Measurements from ENCODE around the gene ABCA13. TPM values are rescaled to one million over a fixed set of nuclear protein-coding genes. Genes with fewer than 3 reads are reported as not detected.
A peak's percentile ranks its signal among the peaks of the same experiment; 100 is the strongest.

The ABCA13 gene
- total and polyA plus RNA-seq, 2 of the 4 experiments (the other 2 are of a cell fraction): under 0.01 to 0.07 TPM

GRCh38 chr7:48245751-48246472 is 74.7 kb downstream of the ABCA13 start:
- no CpG with 5 or more reads among the region's 9 CpGs for WGBS, 2 experiments (ENCODE audit: extremely low coverage in 2 of 2, insufficient read length in 1 of 2)
- no peak overlapping the region for H2AFZ ChIP-seq (replicated peaks; ENCODE audit: low read length, poor library complexity)
- H4K91ac ChIP-seq (ENCODE audit: insufficient read depth, low read depth, low read length): no peak overlapping the region
- no peak overlapping the region for H2AK9ac ChIP-seq (replicated peaks; ENCODE audit: low read depth, low read length, poor library complexity)
- ChIA-PET POLR2A (ENCODE audit: unreplicated experiment) (no interaction called here), CTCF (no interaction called here)
- no peak overlapping the region for H2BK5ac ChIP-seq (ENCODE audit: low read depth, low read length, poor library complexity, severe bottlenecking)
- H3K56ac ChIP-seq (ENCODE audit: extremely low read depth, insufficient read depth, low read length): no peak overlapping the region
- peaks cover 3% of the 10 kb centered on the region for H3K4me1 ChIP-seq (ENCODE audit: control insufficient read depth, insufficient read depth, low read length)
- H4K8ac ChIP-seq (ENCODE audit: low read depth in 2 of 2, low read length in 2 of 2): no peak overlapping the region
- H3K79me1 ChIP-seq (ENCODE audit: low read depth in 1 of 2, low read length in 2 of 2): no peaks in the 10 kb centered on the region
- H4K5ac ChIP-seq (ENCODE audit: low read depth, low read length): no peak overlapping the region
- no peak overlapping the region for H2AK5ac ChIP-seq (ENCODE audit: low read depth, low read length)
- H3K18ac ChIP-seq (ENCODE audit: low read depth, low read length): no peak overlapping the region
- no peak overlapping the region for H2BK15ac ChIP-seq (ENCODE audit: low read depth, low read length)
- no peak overlapping the region for H3K27ac ChIP-seq (ENCODE audit: insufficient read depth, low read length)
- no peak for TF ChIP-seq CEBPB (IDR thresholded peaks at IDR 0.05; ENCODE audit: low read depth, low read length)
- no peak for TF ChIP-seq MXI1 (IDR thresholded peaks at IDR 0.05; ENCODE audit: borderline replicate concordance, low read depth, low read length)
- no peak for TF ChIP-seq ELK1 (IDR thresholded peaks at IDR 0.05; ENCODE audit: borderline replicate concordance, low read depth, low read length)
- TF ChIP-seq CHD1 (IDR thresholded peaks at IDR 0.05; ENCODE audit: low read depth, low read length): no peak
- no peak for TF ChIP-seq BHLHE40 (IDR thresholded peaks at IDR 0.05; ENCODE audit: low read depth, low read length)
- H3K4ac ChIP-seq (ENCODE audit: low read depth, low read length): no peak overlapping the region
- H3K27me3 ChIP-seq (ENCODE audit: control insufficient read depth, insufficient read depth, low read length): no peaks in the 10 kb centered on the region
- no peak overlapping the region for H2BK120ac ChIP-seq (ENCODE audit: low read depth, low read length)
- no peak overlapping the region for H3K4me3 ChIP-seq (ENCODE audit: insufficient read depth, low read depth, low read length)
- DNase-seq (peak; percentile 9), ATAC-seq (ENCODE audit: low read depth) (no peak)
- in situ Hi-C loops (cut with MboI; ENCODE audit: low sequenced_read_pairs) (no loop called here), intact Hi-C loops (cut with micrococcal nuclease) (no loop called here), dilution Hi-C loops (cut with HindIII; ENCODE audit: low sequenced_read_pairs, unreplicated experiment) (no loop called here)
- BruUV-seq (replicated peaks): no TSS peak
- no peak overlapping the region for H3K14ac ChIP-seq (replicated peaks; ENCODE audit: low read depth, low read length)
- no peaks in the 10 kb centered on the region for H3K36me3 ChIP-seq (ENCODE audit: control insufficient read depth, insufficient read depth, low read length)
- H3K9me3 ChIP-seq (ENCODE audit: control insufficient read depth, insufficient read depth, low read length): no peaks in the 10 kb centered on the region
- no peak overlapping the region for H2BK20ac ChIP-seq (ENCODE audit: low read depth, low read length)
- no peak overlapping the region for H3K9ac ChIP-seq (ENCODE audit: low read depth, low read length)
- H3K9me1 ChIP-seq (ENCODE audit: insufficient read depth, low read length): peaks cover 3% of the 10 kb centered on the region; the same call in 1 of the 2 replicates
- no peaks in the 10 kb centered on the region for H4K20me1 ChIP-seq (ENCODE audit: insufficient read depth, low read length)
- no peak overlapping the region for H3K23ac ChIP-seq (ENCODE audit: low read depth, low read length)
- H3K4me2 ChIP-seq (ENCODE audit: low read depth, low read length): no peak overlapping the region
